ENCODE data around the gene NBR1.
A peak's percentile ranks its signal among the peaks of the same experiment; 100 is the strongest.

DNA sequence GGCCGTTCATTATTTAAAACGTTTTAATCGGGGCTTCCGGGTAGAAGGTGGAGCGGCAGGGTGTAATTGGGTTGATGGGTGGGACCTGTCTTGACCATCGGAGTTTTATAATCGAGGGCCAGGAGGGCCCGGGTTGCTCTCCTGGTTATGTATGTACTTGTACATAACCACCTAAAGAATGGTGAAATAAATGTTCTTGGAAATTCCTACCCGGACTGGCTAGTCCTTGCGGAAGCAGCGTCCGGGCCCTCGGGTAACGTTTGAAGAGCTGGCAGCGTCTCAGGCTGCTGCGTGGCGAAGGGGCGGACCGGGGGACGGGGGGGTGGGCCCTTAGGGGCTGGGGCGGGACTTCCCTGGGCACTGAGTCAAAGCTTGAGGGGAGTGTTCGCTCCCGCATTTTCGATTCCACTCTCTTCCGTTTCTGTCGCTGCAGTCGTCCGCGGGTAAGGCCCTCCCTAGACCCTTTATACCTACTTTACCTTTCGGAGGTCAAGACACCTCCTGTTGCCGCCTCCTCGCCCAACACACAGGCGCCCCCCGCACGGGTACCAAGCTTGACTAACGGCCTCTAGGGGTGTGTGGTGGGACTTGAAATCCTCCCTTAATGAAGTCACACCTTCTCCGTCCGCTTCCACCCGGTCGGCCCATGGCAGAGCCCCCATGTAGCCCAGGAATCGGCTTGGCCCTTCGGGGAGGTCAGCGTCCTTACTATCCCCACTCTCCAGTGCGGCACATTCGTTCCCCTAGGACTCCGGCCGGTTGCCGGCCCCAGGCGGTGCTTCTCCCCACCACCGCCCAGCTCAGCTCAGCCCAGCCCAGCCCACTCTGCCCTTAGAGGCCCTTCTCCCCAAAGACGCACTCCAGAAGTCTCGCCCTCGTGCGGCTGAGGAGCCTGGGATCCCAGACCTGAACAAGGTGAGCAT lies 40.7 kb downstream of the NBR1 start, which contains the start of gene TMEM106A:
- TF ChIP-seq POLR2A (IDR thresholded peaks at IDR 0.05; ENCODE audit: low read length) (peak; percentile 65), GATA1 (IDR thresholded peaks at IDR 0.05; ENCODE audit: low read depth, low read length) (no peak)

All from erythroblast (primary cell).